Esophagus muscularis mucosa (tissue), 4 donors: ENCODE data around the gene FRAS1.

ENCODE experiments used
- EP300 ChIP-seq: sonication (generic); formaldehyde crosslinking; IDR thresholded peaks from one replicate; pipeline ENCODE4 v1.6.1; 2017; ENCODE audit warnings: antibody characterized with exemption
- POLR2A ChIP-seq: fragments of 450-650 bp; IDR thresholded peaks from one replicate; pipeline ENCODE4 v1.6.1; 2017; ENCODE audit warnings: antibody characterized with exemption, moderate library complexity, mild to moderate bottlenecking, low read depth
- TF ChIP-seq, protein P1 (sequence below), 3 experiments: fragments of 200-600 bp in 2 of 3; fragments of 450-650 bp in 1 of 3; sonication (generic) in 2 of 3; IDR thresholded peaks; one replicate each; pipeline ENCODE4 v1.5.1; 2017 to 2019; ENCODE audit warnings: antibody characterized with exemption in 3 of 3, mild to moderate bottlenecking in 2 of 3, moderate library complexity in 1 of 3

GRCh38 chr4:78482281-78482680, 425.2 kb downstream of the FRAS1 start:
- TF ChIP-seq POLR2A, result no peak
- TF ChIP-seq, protein P1, sequence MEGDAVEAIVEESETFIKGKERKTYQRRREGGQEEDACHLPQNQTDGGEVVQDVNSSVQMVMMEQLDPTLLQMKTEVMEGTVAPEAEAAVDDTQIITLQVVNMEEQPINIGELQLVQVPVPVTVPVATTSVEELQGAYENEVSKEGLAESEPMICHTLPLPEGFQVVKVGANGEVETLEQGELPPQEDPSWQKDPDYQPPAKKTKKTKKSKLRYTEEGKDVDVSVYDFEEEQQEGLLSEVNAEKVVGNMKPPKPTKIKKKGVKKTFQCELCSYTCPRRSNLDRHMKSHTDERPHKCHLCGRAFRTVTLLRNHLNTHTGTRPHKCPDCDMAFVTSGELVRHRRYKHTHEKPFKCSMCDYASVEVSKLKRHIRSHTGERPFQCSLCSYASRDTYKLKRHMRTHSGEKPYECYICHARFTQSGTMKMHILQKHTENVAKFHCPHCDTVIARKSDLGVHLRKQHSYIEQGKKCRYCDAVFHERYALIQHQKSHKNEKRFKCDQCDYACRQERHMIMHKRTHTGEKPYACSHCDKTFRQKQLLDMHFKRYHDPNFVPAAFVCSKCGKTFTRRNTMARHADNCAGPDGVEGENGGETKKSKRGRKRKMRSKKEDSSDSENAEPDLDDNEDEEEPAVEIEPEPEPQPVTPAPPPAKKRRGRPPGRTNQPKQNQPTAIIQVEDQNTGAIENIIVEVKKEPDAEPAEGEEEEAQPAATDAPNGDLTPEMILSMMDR (IDR thresholded peaks at IDR 0.05), result no peak
- TF ChIP-seq EP300, result no peak
